Heart left ventricle (tissue), 16 donors: ENCODE data around the gene ARPP19. TPM values are rescaled to one million over a fixed set of nuclear protein-coding genes. Genes with fewer than 3 reads are reported as not detected.

Experiments used
- ATAC-seq, 4 donors: fragments of 200-7000 bp; cut with Tn5 transposase; one replicate each; pipeline ENCODE4 v1.9.1; 2020 to 2022; ENCODE audit warnings: moderate library complexity in 4 of 4, mild to moderate bottlenecking in 3 of 4, moderate number of reproducible peaks in 1 of 4
- DNase-seq, 5 donors: peaks; one replicate each; pipeline ENCODE4 v3.0.0-alpha.2; 2020
- H3K27ac ChIP-seq, 12 donors: fragments of 200-600 bp; sonication (generic) in 4 of 12; one replicate each; pipeline versions ENCODE4 v1.5.0 to v1.8.0; 2016 to 2022; ENCODE audit warnings: mild to moderate bottlenecking in 2 of 12
- H3K27me3 ChIP-seq, 9 donors: fragments of 200-600 bp; sonication (generic) in 2 of 9; one replicate each; pipeline versions ENCODE4 v1.5.1 to v1.8.0; 2016 to 2022; ENCODE audit warnings: mild to moderate bottlenecking in 3 of 9
- H3K36me3 ChIP-seq, 9 donors: fragments of 200-600 bp; sonication (generic) in 2 of 9; one replicate each; pipeline versions ENCODE4 v1.5.0 to v1.8.0; 2018 to 2022; ENCODE audit warnings: mild to moderate bottlenecking in 2 of 9
- H3K4me1 ChIP-seq, 12 donors: fragments of 200-600 bp; sonication (generic) in 4 of 12; one replicate each; pipeline versions ENCODE4 v1.5.0 to v1.8.0; 2016 to 2022; ENCODE audit warnings: mild to moderate bottlenecking in 3 of 12
- H3K4me3 ChIP-seq, 12 donors: fragments of 200-600 bp; sonication (generic) in 4 of 12; one replicate each; pipeline versions ENCODE4 v1.5.0 to v1.8.0; 2017 to 2022; ENCODE audit warnings: mild to moderate bottlenecking in 9 of 12, moderate library complexity in 4 of 12
- H3K9me3 ChIP-seq, 12 donors: fragments of 200-600 bp; sonication (generic) in 4 of 12; one replicate each; pipeline versions ENCODE4 v1.5.0 to v1.8.0; 2016 to 2022; ENCODE audit warnings: mild to moderate bottlenecking in 1 of 12
- POLR2A ChIP-seq, 2 donors: fragments of 450-650 bp; IDR thresholded peaks; one replicate each; pipeline ENCODE4 v1.6.1; 2017; ENCODE audit warnings: antibody characterized with exemption in 2 of 2, mild to moderate bottlenecking in 2 of 2, moderate library complexity in 2 of 2
- WGBS, 4 donors: extraction: QIAGEN DNeasy Blood & Tissue Kit in 2 of 4; methylation state at CpG; one replicate each; pipeline versions ENCODE4 v1.1.5 to v1.1.7; 2013 to 2018; 5-methylcytosine and 5-hydroxymethylcytosine counted together
- intact Hi-C, 10 donors: fragments of 100-400 bp; cut with DNase I; formaldehyde crosslinking; loops; one replicate each; pipeline versions ENCODE4 v1.11.1 to v1.14.2; 2022
- polyA plus RNA-seq, 2 donors: library from polyadenylated mRNA; stranded (reverse); fragments of 200-250 nt; gene quantifications; one replicate each; pipeline ENCODE4 v1.2.3, GENCODE V29; 2013
- total RNA-seq, 9 donors: library from RNA; depleted of rRNA in 2 of 9; stranded (reverse); fragments of >200 nt in 2 of 9; fragmentation: NEBNext Ultra II Directional in 3 of 9; extraction: Animal tissue kit (Norgen Biotek cat#: 25700) in 3 of 9; gene quantifications; one replicate each; pipeline versions ENCODE4 v1.1.0 to v1.2.4, GENCODE V29; 2016 to 2023
- TF ChIP-seq, protein P1 (sequence below), 12 donors: fragments of 200-600 bp; sonication (generic) in 4 of 12; IDR thresholded peaks; one replicate each; pipeline versions ENCODE4 v1.5.0 to v1.8.0; 2018 to 2022; ENCODE audit warnings: antibody characterized with exemption in 12 of 12, mild to moderate bottlenecking in 5 of 12
- donor health status: ischemic (EF 13 %, LVEDD 7.1; RV severe dilation, severe dysfunction).
- donor health status: healthy with polysubstance abuse.
- donor health status: DM: no; HTN: yes; CAD: no.
- donor health status: DM: no; HTN: no; CAD: no.
- donor health status: ischemic (EF 25% LVEDD 6.9; RV normal size, moderate dysfunction).
- donor health status: ischemic (EF 25% LVEDD 5.7; RV mildly dilated, moderate dysfunction).
- donor health status: healthy.
- donor health status: DM: yes; HTN: yes; CAD: no.
- donor health status: ischemic (EF 35%, LVEDD 5.7; RV mildly dilated, moderate dysfunction).
- donor health status: nonischemic (EF 11% LVEDD 7.7; RV severe dilation, severe dysfunction).
- donor health status: DM: yes; HTN: yes; CAD: no.
- donor health status: PGD.
- donor health status: ischemic (EF 29% LVEDD 5.4; RV normal size, mild dysfunction).
- donor health status: nonischemic (EF 23%, LVEDD 6.1; RV moderate dilation, normal function).

ARPP19 gene
- total and polyA plus RNA-seq, 11 donors = 28.5 to 182 (median 147) TPM

DNA sequence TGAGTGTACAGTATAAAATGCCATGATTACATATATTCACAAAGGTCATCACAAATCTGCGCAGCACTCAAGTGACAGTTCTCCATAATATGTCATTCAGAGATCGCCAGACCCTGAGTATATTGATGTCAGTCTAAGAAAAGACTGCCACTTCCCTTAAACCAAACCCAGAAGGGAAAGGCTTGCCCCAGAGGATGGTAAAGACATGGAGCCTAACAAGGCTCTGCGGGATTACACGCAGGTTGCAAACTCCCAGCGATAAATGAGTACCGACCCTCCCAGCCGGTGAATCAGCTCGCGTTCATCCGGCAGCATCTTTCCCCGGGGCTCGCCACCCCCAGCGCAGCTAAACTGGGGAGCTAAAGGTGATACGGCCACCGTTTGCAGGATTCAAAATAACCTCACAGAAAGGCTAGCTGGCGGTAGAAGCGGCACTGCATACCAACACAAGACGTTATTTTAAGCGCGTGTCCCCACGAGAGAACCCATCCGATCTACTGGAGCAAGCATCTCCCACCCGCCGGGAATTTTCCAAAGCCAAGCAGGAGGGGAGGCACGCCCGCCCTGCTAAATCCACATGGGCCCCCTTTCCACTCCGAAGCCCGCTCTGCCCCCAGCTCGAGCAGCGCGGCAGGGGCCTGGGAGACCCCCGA lies 40.8 kb downstream of the ARPP19 start:
- peaks cover 0 to 45% (median 16%) of the 10 kb centered on the region in 12 donors for H3K4me1 ChIP-seq
- H3K27ac ChIP-seq = peak overlapping the region; percentile 29 to 93 (median 80)
- intact Hi-C loops = loop anchor here in 3 of 10 donors (5.0 to 10.0 kb wide), 5 partner anchors 39 to 503 kb away; partner anchors contain the start of gene ARPP19 (in 1 of the 3)
- H3K4me3 ChIP-seq = peak overlapping the region; percentile 70 to 95 (median 80)
- H3K9me3 ChIP-seq = no peaks in the 10 kb centered on the region
- no peak for TF ChIP-seq POLR2A (IDR thresholded peaks at IDR 0.05)
- TF ChIP-seq, protein P1, sequence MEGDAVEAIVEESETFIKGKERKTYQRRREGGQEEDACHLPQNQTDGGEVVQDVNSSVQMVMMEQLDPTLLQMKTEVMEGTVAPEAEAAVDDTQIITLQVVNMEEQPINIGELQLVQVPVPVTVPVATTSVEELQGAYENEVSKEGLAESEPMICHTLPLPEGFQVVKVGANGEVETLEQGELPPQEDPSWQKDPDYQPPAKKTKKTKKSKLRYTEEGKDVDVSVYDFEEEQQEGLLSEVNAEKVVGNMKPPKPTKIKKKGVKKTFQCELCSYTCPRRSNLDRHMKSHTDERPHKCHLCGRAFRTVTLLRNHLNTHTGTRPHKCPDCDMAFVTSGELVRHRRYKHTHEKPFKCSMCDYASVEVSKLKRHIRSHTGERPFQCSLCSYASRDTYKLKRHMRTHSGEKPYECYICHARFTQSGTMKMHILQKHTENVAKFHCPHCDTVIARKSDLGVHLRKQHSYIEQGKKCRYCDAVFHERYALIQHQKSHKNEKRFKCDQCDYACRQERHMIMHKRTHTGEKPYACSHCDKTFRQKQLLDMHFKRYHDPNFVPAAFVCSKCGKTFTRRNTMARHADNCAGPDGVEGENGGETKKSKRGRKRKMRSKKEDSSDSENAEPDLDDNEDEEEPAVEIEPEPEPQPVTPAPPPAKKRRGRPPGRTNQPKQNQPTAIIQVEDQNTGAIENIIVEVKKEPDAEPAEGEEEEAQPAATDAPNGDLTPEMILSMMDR (IDR thresholded peaks at IDR 0.05) = no peak
- DNase-seq (peak in 1 of 5 donors; percentile 25), ATAC-seq (peak in 3 of 4 donors; percentile 2 to 26 (median 12))
- 4 to 16% (median 5%) methylated on average over 12 to 32 of the region's 32 CpGs for WGBS, 4 donors
- no peaks in the 10 kb centered on the region for H3K36me3 ChIP-seq
- H3K27me3 ChIP-seq = peaks cover 0 to 6% (median 0%) of the 10 kb centered on the region in 9 donors

DNA sequence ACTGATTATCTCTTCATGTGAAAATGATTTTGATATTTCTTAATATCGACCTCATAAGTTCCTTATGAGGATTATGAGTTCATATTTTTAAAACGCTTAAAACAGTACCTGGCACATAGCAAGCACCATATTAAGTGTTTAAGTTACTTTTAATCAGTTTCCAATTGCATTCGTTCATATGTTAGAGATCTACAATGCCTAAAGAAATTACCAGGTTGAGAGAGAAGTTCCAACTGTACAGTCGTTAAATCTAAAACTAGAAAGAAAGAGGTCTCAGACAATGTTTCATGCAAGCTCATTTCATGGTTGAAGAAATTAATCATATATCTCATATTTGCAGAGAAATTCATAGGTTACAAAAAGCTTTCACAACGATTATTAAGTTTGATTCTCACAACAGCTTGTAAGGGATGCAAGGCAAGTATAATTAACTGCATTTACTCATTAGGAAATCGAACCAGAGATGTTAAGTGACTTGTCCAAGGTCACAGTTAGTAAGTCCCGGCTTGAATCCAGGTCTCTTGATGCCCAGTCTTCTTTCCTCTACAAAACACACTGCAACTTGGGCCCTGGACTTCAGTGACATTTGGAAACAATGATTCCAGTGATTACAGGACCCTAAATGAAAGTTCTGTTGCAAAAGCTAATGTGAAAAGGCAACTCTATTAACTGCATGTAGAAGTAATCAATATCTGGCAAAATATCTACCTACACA lies 41.5 kb downstream of the ARPP19 start:
- DNase-seq (no peak), ATAC-seq (no peak)
- Histone ChIP-seq H3K27me3 (peaks cover 0 to 6% (median 0%) of the 10 kb centered on the region in 9 donors), H3K4me1 (peaks cover 0 to 52% (median 16%) of the 10 kb centered on the region in 12 donors), H3K9me3 (no peaks in the 10 kb centered on the region), H3K36me3 (no peaks in the 10 kb centered on the region), H3K4me3 (peak overlapping the region in 11 of 12 donors; percentile 70 to 95 (median 81)), H3K27ac (peak overlapping the region in 4 of 12 donors; percentile 81 to 93 (median 88))
- intact Hi-C loops = loop anchor here in 3 of 10 donors (5.0 to 10.0 kb wide), 5 partner anchors 40 to 503 kb away; partner anchors contain the start of gene ARPP19 (in 1 of the 3)
- WGBS, 4 donors = 87 to 90% (median 88%) methylated on average over 7 of the region's 7 CpGs
- TF ChIP-seq, protein P1 (IDR thresholded peaks at IDR 0.05) = no peak
- no peak for TF ChIP-seq POLR2A (IDR thresholded peaks at IDR 0.05)

GRCh38 chr15:52524223-52525136 lies 44.4 kb downstream of the ARPP19 start:
- Histone ChIP-seq H3K9me3 (no peaks in the 10 kb centered on the region), H3K27ac (peak overlapping the region in 1 of 12 donors; percentile 35), H3K4me1 (peaks cover 0 to 66% (median 13%) of the 10 kb centered on the region in 12 donors), H3K36me3 (no peaks in the 10 kb centered on the region), H3K27me3 (peaks cover 0 to 6% (median 0%) of the 10 kb centered on the region in 9 donors), H3K4me3 (no peak overlapping the region)
- intact Hi-C loops = loop anchor here in 3 of 10 donors (5.0 to 10.0 kb wide), 5 partner anchors 43 to 500 kb away; partner anchors contain the start of gene ARPP19 (in 1 of the 3)
- no peak for TF ChIP-seq POLR2A (IDR thresholded peaks at IDR 0.05)
- TF ChIP-seq, protein P1 (IDR thresholded peaks at IDR 0.05) = no peak
- ATAC-seq (no peak), DNase-seq (no peak)
- WGBS, 4 donors = 94 to 96% (median 95%) methylated on average over 4 of the region's 4 CpGs
